Left forelimb (tissue), 1 donor: ENCODE data around the gene SLC46A2.

ENCODE experiments used
- DNase-seq: peaks from one replicate; pipeline ENCODE4 v3.0.0-alpha.2; 2018; ENCODE audit warnings: low spot score

Gene SLC46A2

GRCh38 chr9:112858005-112858404 is 32.7 kb downstream of the SLC46A2 start:
- no peak for DNase-seq

GRCh38 chr9:112856843-112857242 is 33.8 kb downstream of the SLC46A2 start:
- no peak for DNase-seq

GRCh38 chr9:112856200-112856599 is 34.5 kb downstream of the SLC46A2 start:
- DNase-seq: no peak

- DNase-seq: peak; percentile 54
Observed at GRCh38 chr9:112854657-112855056, 36.0 kb downstream of the SLC46A2 start.

GRCh38 chr9:112853882-112854585 is 36.6 kb downstream of the SLC46A2 start:
- peak; percentile 38 for DNase-seq

GRCh38 chr9:112852741-112853504 is 37.8 kb downstream of the SLC46A2 start:
- DNase-seq: peak; percentile 46

- DNase-seq: no peak
Observed at GRCh38 chr9:112850840-112851239, 39.8 kb downstream of the SLC46A2 start.

GRCh38 chr9:112849363-112849922 is 41.2 kb downstream of the SLC46A2 start:
- no peak for DNase-seq

GRCh38 chr9:112848316-112849151 is 42.1 kb downstream of the SLC46A2 start:
- no peak for DNase-seq

- no peak for DNase-seq
Observed at GRCh38 chr9:112846528-112847488, 43.9 kb downstream of the SLC46A2 start.

GRCh38 chr9:112844771-112845542 is 45.7 kb downstream of the SLC46A2 start:
- DNase-seq: peak; percentile 78

GRCh38 chr9:112842555-112842954 is 48.1 kb downstream of the SLC46A2 start:
- no peak for DNase-seq

- DNase-seq: no peak
Observed at GRCh38 chr9:112841261-112841660, 49.4 kb downstream of the SLC46A2 start.

- DNase-seq: no peak
Observed at GRCh38 chr9:112839331-112839730, 51.3 kb downstream of the SLC46A2 start.

- no peak for DNase-seq
Observed at GRCh38 chr9:112838342-112838741, 52.3 kb downstream of the SLC46A2 start.

GRCh38 chr9:112836394-112836793 is 54.3 kb downstream of the SLC46A2 start:
- no peak for DNase-seq

- no peak for DNase-seq
Observed at GRCh38 chr9:112833081-112833480, 57.6 kb downstream of the SLC46A2 start.

GRCh38 chr9:112831969-112832368 is 58.7 kb downstream of the SLC46A2 start:
- no peak for DNase-seq

- DNase-seq: no peak
Observed at GRCh38 chr9:112831281-112831851, 59.3 kb downstream of the SLC46A2 start.
